GM12872 (cell line): ENCODE data around the gene NMD3.

Experiments
- TF ChIP-seq, protein P1 (sequence below): IDR thresholded peaks from 3 replicates; pipeline ENCODE4 v1.5.1; 2011; ENCODE audit warnings: low read depth, mild to moderate bottlenecking, low read length, moderate library complexity; ENCODE audit not compliant: insufficient read depth

The NMD3 gene

GRCh38 chr3:161217496-161217895, 3.6 kb upstream of the NMD3 start:
- TF ChIP-seq, protein P1, sequence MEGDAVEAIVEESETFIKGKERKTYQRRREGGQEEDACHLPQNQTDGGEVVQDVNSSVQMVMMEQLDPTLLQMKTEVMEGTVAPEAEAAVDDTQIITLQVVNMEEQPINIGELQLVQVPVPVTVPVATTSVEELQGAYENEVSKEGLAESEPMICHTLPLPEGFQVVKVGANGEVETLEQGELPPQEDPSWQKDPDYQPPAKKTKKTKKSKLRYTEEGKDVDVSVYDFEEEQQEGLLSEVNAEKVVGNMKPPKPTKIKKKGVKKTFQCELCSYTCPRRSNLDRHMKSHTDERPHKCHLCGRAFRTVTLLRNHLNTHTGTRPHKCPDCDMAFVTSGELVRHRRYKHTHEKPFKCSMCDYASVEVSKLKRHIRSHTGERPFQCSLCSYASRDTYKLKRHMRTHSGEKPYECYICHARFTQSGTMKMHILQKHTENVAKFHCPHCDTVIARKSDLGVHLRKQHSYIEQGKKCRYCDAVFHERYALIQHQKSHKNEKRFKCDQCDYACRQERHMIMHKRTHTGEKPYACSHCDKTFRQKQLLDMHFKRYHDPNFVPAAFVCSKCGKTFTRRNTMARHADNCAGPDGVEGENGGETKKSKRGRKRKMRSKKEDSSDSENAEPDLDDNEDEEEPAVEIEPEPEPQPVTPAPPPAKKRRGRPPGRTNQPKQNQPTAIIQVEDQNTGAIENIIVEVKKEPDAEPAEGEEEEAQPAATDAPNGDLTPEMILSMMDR = no peak

- TF ChIP-seq, protein P1 = no peak
Measured at GRCh38 chr3:161219495-161219894, 1.6 kb upstream of the NMD3 start.

GRCh38 chr3:161221806-161222600, 892 bp downstream of the NMD3 start:
- TF ChIP-seq, protein P1 = no peak

DNA sequence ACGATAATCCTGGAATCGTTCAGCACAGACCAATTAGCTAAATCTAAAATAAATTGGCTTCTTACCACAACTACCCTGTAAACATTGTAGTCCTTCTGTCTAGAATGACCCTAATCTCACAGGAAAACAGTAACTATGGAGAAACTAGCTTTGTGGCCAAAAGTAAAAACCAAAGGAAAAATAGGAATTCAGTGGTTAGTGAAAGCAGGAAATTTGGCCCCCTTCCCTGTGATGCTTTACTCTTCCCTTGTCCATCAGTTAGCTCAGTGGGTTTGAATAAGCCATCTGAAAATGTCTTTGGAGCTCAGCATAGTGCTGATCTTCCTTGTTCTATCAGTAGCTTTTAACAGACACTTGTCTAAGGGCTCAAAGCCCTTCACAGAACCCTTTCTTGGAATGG, 1.6 kb downstream of the NMD3 start:
- TF ChIP-seq, protein P1 = no peak

- TF ChIP-seq, protein P1 = no peak
Measured at GRCh38 chr3:161224786-161225185, 3.7 kb downstream of the NMD3 start.

DNA sequence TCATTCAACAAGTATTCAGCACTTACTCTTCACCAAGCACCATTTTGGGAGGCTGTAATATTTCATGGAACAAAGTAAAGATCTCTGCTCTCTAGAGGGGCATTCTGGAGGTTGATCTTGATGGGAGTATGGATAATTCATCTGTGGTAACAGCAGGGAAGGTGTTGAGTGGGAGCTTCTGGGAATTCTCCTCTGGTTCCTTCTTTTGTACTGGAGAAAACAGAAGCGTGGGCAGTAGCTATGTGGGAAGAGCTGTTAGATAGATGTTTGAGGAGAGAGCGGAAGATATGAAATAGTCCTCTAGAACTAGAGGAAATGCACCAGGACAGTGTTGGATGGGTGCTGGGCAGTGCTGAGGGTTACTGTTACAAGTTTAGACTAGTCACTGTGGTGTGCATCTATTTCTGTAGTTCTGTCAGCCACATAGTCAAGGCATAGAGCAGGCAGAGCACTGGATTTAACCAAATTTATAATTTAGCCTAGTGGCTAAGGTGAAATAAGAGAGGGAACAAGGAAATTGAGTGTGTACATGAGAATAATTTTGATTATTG, 9.6 kb downstream of the NMD3 start:
- TF ChIP-seq, protein P1 = no peak

- TF ChIP-seq, protein P1 = no peak
Measured at GRCh38 chr3:161231861-161232260, 10.8 kb downstream of the NMD3 start.
